ENCODE results near the gene DAND5. TPM values are rescaled to one million over a fixed set of nuclear protein-coding genes. Genes with fewer than 3 reads are reported as not detected.

DAND5 gene
- total and polyA plus RNA-seq, 2 of the 13 experiments (the other 11 are each of a cell fraction or from before 2014, with no cell fraction given): 0.04 TPM; not detected in 1

DNA sequence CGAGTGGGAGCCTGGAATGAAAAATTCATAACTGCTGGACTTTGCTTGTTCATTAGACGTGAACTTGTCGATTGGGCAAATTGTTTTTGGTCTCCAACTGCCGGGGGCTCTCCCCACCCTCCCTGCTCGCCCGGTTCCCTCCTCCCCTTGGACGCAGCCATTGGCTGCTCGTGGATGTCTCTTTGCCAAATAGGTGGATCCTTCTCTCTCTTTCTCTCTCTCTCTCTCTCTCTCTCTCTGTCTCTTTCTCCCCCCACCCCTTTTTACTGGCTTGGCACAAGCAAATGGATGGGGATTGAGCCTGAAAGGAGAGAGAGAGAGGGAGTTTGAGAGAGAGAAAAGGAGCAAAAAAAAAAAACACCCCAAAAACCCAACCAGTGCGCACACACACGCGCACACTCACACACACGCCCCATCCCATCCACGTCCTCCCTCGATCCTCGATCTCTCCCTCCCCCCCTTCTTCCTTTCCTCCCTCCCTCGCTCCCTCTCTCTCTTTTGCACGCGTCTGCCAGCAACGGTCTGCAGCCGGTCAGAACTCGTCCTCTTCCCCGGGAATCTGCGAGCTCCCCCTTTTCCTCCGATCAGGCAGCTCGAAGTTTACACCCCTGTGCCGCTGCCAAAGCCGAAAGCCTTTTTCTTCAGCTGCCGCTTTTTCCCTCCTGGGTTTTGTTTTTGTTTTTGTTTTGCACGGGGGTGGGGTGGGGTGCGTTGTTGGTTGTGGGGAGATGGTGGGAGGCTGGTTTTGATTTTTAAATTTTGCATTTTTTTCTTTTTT, 53.7 kb downstream of the DAND5 start (continued):
- TF ChIP-seq ZNF766 (CRISPR knock-in tag; IDR thresholded peaks at IDR 0.05; ENCODE audit: borderline replicate concordance) (no peak), NFIC (IDR thresholded peaks at IDR 0.05; ENCODE audit: low read length) (no peak), ZNF350 (CRISPR knock-in tag; IDR thresholded peaks at IDR 0.05; ENCODE audit: borderline replicate concordance, low read depth) (0 out of 2 replicates have a peak, but pooled peaks have one; percentile 45), ZIK1 (CRISPR knock-in tag; IDR thresholded peaks at IDR 0.05; ENCODE audit: borderline replicate concordance, low read depth) (no peak; the same call in 1 of the 2 replicates), NFIB (CRISPR knock-in tag; IDR thresholded peaks at IDR 0.05; ENCODE audit: borderline replicate concordance) (no peak), PRPF4 (IDR thresholded peaks at IDR 0.05; ENCODE audit: low read depth, low read length, poor library complexity, severe bottlenecking) (no peak), ZNF777 (CRISPR knock-in tag; IDR thresholded peaks at IDR 0.05) (peak; percentile 72), REL (CRISPR knock-in tag; conservative IDR thresholded peaks at IDR 0.05) (no peak), HNRNPK (IDR thresholded peaks at IDR 0.05; ENCODE audit: low read depth, low read length, poor library complexity, severe bottlenecking) (peak; percentile 72), KMT2B (CRISPR knock-in tag; IDR thresholded peaks at IDR 0.05) (peak; percentile 23; the same call in 1 of the 2 replicates), KAT7 (CRISPR knock-in tag; IDR thresholded peaks at IDR 0.05; ENCODE audit: borderline replicate concordance) (0 out of 2 replicates have a peak, but pooled peaks have one; percentile 30), SMARCC2 (IDR thresholded peaks at IDR 0.05) (no peak), ZNF703 (CRISPR knock-in tag; IDR thresholded peaks at IDR 0.05; ENCODE audit: borderline replicate concordance) (no peak)
- TF ChIP-seq, protein P1, sequence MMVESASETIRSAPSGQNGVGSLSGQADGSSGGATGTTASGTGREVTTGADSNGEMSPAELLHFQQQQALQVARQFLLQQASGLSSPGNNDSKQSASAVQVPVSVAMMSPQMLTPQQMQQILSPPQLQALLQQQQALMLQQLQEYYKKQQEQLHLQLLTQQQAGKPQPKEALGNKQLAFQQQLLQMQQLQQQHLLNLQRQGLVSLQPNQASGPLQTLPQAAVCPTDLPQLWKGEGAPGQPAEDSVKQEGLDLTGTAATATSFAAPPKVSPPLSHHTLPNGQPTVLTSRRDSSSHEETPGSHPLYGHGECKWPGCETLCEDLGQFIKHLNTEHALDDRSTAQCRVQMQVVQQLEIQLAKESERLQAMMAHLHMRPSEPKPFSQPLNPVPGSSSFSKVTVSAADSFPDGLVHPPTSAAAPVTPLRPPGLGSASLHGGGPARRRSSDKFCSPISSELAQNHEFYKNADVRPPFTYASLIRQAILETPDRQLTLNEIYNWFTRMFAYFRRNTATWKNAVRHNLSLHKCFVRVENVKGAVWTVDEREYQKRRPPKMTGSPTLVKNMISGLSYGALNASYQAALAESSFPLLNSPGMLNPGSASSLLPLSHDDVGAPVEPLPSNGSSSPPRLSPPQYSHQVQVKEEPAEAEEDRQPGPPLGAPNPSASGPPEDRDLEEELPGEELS (CRISPR knock-in tag; IDR thresholded peaks at IDR 0.05): peak; percentile 26; the same call in 1 of the 2 replicates
- TF ChIP-seq, protein P2, sequence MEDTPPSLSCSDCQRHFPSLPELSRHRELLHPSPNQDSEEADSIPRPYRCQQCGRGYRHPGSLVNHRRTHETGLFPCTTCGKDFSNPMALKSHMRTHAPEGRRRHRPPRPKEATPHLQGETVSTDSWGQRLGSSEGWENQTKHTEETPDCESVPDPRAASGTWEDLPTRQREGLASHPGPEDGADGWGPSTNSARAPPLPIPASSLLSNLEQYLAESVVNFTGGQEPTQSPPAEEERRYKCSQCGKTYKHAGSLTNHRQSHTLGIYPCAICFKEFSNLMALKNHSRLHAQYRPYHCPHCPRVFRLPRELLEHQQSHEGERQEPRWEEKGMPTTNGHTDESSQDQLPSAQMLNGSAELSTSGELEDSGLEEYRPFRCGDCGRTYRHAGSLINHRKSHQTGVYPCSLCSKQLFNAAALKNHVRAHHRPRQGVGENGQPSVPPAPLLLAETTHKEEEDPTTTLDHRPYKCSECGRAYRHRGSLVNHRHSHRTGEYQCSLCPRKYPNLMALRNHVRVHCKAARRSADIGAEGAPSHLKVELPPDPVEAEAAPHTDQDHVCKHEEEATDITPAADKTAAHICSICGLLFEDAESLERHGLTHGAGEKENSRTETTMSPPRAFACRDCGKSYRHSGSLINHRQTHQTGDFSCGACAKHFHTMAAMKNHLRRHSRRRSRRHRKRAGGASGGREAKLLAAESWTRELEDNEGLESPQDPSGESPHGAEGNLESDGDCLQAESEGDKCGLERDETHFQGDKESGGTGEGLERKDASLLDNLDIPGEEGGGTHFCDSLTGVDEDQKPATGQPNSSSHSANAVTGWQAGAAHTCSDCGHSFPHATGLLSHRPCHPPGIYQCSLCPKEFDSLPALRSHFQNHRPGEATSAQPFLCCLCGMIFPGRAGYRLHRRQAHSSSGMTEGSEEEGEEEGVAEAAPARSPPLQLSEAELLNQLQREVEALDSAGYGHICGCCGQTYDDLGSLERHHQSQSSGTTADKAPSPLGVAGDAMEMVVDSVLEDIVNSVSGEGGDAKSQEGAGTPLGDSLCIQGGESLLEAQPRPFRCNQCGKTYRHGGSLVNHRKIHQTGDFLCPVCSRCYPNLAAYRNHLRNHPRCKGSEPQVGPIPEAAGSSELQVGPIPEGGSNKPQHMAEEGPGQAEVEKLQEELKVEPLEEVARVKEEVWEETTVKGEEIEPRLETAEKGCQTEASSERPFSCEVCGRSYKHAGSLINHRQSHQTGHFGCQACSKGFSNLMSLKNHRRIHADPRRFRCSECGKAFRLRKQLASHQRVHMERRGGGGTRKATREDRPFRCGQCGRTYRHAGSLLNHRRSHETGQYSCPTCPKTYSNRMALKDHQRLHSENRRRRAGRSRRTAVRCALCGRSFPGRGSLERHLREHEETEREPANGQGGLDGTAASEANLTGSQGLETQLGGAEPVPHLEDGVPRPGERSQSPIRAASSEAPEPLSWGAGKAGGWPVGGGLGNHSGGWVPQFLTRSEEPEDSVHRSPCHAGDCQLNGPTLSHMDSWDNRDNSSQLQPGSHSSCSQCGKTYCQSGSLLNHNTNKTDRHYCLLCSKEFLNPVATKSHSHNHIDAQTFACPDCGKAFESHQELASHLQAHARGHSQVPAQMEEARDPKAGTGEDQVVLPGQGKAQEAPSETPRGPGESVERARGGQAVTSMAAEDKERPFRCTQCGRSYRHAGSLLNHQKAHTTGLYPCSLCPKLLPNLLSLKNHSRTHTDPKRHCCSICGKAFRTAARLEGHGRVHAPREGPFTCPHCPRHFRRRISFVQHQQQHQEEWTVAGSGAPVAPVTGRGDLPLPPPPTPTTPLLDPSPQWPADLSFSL (CRISPR knock-in tag; IDR thresholded peaks at IDR 0.05): peak; percentile 24; the same call in 1 of the 2 replicates
- TF ChIP-seq, protein P3, sequence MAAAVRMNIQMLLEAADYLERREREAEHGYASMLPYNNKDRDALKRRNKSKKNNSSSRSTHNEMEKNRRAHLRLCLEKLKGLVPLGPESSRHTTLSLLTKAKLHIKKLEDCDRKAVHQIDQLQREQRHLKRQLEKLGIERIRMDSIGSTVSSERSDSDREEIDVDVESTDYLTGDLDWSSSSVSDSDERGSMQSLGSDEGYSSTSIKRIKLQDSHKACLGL (CRISPR knock-in tag; IDR thresholded peaks at IDR 0.05): 0 out of 2 replicates have a peak, but pooled peaks have one; percentile 30
- TF ChIP-seq, protein P4, sequence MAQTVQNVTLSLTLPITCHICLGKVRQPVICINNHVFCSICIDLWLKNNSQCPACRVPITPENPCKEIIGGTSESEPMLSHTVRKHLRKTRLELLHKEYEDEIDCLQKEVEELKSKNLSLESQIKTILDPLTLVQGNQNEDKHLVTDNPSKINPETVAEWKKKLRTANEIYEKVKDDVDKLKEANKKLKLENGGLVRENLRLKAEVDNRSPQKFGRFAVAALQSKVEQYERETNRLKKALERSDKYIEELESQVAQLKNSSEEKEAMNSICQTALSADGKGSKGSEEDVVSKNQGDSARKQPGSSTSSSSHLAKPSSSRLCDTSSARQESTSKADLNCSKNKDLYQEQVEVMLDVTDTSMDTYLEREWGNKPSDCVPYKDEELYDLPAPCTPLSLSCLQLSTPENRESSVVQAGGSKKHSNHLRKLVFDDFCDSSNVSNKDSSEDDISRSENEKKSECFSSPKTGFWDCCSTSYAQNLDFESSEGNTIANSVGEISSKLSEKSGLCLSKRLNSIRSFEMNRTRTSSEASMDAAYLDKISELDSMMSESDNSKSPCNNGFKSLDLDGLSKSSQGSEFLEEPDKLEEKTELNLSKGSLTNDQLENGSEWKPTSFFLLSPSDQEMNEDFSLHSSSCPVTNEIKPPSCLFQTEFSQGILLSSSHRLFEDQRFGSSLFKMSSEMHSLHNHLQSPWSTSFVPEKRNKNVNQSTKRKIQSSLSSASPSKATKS (CRISPR knock-in tag; IDR thresholded peaks at IDR 0.05): no peak

Measured in HepG2 (cell line).